Frontal cortex (tissue), 4 donors: ENCODE data around the gene TKTL1. TPM values are rescaled to one million over a fixed set of nuclear protein-coding genes. Genes with fewer than 3 reads are reported as not detected.

ENCODE experiments used
- DNase-seq, 2 donors: peaks; one replicate each; pipeline ENCODE4 v3.0.0; 2012; ENCODE audit warnings: low spot score in 2 of 2
- FAIRE-seq: peaks from 2 replicates; lab custom pipeline; 2012; peaks lifted over from hg19 to GRCh38; lab: Jason Lieb, UNC
- total RNA-seq: library from RNA; depleted of rRNA; stranded (reverse); fragments of >200 nt; gene quantifications from one replicate; pipeline ENCODE4 v1.2.3, GENCODE V29; 2014
- donor health status: control.
- donor health status: control.
- donor health status: control.

The TKTL1 gene
- total RNA-seq, 1 donor from 2014 or later, result 1.6 TPM

DNA sequence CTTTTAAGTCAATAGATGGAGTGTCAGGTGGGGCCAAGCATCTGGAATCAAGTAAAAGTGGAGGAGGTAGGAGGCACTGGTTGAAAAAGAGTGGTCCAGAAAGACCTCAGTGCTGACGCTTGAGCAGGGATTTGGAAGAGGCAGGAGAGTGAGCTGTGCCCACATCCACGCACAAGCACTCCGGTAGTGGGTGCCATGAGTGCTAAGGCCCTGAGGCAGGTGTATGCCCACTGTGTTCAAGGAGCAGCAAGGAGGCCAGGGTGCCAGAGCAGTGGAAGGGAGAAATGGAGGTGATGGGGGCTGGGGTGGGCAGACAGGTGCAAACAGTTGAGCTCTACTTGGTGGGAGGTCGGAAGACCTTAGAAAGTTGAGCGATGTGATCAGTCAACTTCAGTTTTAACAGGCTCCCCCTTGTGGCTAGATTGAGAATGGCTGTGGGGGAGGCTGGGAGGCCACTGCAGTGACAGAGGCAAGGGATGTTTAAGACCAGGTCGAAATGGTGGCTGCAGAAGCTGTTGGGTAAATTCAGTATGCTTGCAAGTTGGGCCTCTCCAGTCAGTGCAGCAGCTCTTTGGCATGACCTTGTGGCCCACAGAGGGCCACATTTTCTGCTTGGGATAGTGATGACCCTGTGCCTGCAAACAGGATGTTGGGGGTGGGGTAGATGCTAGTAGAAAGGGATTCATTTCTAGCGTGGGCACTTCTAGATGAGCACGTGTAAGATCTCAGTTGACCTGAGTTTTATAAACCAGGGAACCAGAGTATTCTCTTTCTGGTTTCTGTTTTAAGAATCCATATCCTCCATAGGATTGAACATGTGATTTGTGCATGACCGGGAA, 12.7 kb downstream of the TKTL1 start:
- FAIRE-seq (no peak), DNase-seq (peak in 1 of 2 donors; percentile 30)

GRCh38 chrX:154309041-154309775, 13.6 kb downstream of the TKTL1 start:
- FAIRE-seq, result no peak
- DNase-seq, result no peak

DNA sequence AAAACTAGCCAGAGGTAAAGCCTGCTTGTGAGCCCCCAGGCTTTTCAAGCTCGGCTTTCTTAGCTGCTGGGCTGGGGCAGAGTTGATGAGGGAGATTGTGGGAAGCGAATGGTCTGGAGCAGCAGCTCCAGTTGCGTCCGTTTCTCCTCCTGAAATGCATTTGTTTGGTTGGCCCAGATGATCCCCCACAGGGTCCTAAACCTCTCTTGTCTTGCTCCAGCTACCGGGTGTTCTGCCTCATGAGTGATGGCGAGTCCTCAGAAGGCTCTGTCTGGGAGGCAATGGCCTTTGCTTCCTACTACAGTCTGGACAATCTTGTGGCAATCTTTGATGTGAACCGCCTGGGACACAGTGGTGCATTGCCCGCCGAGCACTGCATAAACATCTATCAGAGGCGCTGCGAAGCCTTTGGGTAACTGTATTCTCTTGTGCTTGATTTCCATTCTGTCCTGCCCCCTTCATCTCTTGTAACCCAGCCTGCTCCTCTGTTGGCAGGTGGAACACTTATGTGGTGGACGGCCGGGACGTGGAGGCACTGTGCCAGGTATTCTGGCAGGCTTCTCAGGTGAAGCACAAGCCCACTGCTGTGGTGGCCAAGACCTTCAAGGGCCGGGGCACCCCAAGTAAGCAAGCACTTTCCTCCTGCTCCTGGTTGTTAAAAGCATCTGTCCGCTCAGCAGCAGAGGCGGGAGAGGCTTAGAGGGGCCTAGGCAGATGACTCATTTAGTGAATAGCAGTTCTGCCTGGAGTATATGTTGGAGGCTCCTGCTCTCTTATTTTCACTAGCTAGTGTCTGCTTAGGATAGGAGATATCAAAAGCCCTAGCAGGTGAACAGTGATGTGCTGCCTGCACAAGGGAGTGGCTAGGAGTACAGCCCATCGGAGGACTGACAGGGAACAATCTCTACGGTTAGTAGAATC, 15.3 kb downstream of the TKTL1 start:
- no peak for FAIRE-seq
- no peak for DNase-seq

DNA sequence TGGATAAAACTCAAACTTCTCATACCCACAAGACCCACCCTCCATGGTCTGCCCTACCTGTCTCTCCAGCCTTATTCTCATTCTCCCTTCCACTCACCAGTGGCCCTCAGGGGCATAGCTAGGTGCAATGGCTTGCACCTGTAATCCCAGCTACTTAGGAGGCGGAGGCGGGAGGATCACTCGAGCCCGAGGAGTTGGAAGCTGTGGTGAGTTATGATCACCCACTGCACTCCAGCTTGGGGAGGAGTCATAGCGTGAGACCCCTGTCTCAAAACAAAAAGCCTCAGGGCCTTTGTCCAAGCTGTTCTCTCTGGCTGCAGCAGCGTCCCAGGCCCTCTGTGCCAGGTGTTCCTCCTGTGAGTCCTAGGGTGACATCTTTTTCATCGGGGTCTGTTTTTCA, 16.5 kb downstream of the TKTL1 start:
- DNase-seq (no peak), FAIRE-seq (no peak)

- no peak for FAIRE-seq
These were observed 17.6 kb downstream of the TKTL1 start for GRCh38 chrX:154313147-154313546.

GRCh38 chrX:154315416-154315815, 19.8 kb downstream of the TKTL1 start:
- no peak for DNase-seq
- FAIRE-seq, result no peak

More at GRCh38 chrX:154313147-154313546, 17.6 kb downstream of the TKTL1 start:
- no peak for DNase-seq

DNA sequence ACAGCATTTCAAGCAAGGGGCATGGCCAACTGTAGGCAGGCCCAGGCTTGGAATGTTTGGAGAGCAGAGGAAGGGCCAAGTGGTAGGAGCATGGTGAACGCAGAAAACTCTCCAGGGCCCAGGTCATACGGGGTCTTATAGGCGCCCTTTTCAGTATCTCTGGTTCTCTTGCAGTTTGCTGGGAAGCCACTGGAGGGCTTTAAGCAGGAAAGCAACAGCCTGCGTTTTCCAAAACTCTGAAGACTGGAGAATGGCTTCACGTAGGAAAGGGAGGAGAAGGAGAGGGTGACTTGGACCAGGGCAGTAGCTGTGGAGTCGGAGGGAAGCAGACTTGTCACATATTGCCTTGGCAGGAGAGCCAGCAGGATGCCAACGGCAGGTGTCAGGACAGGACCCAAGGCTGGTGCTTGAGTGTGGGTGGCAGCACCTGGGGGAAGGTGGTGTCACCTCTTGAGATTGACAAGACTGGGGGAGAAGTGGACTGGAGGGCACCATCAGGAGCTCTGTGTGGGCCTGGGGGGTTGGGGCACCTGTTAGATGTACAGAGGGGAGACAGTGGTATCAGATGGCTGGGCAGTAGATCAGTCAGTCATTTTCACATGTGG, 21.9 kb downstream of the TKTL1 start:
- peak in 1 of 2 donors; percentile 17 for DNase-seq
- no peak for FAIRE-seq

DNA sequence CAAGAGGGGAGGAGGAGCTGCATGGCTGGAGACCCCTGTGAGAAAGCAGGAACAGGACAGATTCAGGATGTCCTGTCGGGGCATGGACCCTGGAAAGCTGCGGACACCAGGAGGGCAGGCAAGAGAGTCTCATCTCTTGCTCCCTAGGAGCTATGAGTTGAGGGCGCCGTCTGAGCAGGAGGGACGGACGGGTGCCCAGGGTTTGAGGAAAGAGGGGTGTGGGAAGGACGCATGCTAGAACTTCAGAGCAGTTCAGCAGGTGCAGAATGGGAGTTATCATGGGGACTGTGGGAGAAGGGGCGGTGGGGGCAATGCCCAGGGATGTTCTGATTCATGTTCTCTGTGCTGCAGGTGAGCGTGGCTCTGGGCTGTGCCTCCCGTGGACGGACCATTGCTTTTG, 24.8 kb downstream of the TKTL1 start:
- no peak for DNase-seq

DNA sequence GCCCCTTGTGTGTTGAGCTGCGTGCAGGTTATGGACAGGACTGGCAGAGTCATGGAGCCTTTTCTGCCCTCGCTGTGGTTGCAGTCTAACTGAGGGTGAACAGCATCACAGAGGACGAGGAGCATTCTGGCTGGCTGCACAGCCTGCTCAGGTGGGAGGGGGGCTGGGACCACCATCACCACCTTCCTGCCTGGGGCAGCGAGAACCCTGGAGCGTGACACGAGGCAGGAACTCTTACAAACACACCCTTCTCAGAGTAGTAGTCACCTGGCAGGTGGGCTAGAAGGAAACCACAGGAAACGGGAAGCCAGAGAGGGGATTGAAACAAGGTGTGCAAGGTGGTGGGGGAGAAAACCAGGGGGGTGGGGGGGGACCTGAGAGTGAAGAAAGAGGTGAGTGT, 25.6 kb downstream of the TKTL1 start:
- DNase-seq (no peak), FAIRE-seq (no peak)

More for the DNA sequence above, 24.8 kb downstream of the TKTL1 start:
- no peak for FAIRE-seq

DNA sequence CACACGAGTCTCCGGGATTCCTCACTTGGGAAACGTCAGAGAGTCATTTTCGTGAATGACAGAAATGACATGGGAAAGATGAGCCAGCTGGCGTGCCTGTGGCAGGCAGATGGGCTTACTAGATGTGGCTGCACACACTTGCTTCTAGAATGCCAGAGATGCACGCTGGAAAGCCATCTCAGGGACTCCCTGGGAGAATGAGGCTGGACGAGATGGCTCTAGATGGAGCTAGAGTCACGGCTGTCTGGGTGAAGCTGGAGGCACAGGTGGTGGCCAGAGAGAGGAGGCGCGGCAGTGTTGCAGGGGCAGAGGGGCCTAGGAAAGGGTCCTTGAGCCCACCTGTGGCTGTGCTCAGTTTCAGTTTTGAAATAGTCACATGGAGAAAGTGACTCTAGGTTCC, 26.0 kb downstream of the TKTL1 start:
- DNase-seq (no peak), FAIRE-seq (no peak)

DNA sequence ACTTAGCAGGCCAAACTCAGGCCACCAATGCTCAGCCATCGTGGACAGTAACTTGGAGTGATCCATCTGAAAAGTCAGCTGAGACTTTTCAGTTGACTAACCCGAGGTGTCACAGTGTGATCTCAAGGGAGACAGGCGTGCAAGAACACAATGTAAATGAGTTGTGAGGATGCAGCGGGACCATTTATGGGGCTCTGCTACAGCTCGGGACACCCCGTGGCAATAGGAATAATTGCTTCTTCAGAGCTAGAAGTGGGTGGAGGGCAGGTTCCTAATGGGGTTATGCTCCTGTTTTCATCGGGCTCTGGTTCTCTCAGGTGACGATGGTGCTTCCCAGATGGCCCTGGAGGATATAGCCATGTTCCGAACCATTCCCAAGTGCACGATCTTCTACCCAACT, 27.3 kb downstream of the TKTL1 start:
- no peak for DNase-seq
- no peak for FAIRE-seq

DNA sequence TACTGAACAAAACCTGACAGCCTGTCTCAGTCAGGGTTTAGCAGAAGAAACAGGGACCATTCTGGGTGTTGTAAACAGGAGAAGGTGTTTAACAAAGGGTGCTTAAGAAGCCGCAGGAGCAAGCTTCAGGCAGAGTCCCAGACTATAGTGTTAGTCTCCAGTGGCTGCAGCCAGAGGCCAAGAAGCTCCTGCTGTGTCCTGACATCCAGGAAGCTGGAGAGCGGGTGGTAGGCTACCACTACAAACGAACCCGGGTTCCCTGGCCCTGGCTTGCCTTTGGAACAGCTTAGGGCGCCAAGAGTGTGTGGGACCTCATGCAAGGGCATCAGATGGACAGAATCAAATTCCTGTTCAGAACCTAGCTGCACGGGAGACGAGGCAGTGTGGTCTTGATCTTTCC, 27.9 kb downstream of the TKTL1 start:
- DNase-seq (no peak), FAIRE-seq (no peak)

GRCh38 chrX:154325541-154325940, 29.9 kb downstream of the TKTL1 start:
- DNase-seq (no peak), FAIRE-seq (no peak)

- FAIRE-seq (no peak), DNase-seq (no peak)
These were observed 31.6 kb downstream of the TKTL1 start for GRCh38 chrX:154327038-154327820.

DNA sequence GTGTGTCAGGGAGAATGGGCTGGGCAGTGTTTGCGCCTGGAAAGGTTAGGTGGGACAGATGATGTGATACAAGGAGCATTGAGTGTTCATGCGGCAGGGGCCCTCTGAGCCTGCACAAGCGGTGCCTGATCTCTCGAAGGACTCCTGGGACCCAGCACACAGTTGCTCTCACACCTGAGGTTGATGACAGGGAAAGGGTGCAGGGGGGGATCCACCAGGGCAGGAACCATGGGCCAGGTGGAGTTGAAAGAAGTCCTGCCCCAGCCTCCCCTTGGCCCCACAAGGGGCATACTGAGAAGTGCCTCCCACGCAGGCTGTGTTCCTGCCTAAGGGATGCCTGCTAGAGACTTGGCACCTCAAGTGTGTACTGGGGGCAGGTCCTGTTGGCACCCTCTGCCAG, 33.1 kb downstream of the TKTL1 start:
- FAIRE-seq (no peak), DNase-seq (no peak)

GRCh38 chrX:154329294-154329693, 33.7 kb downstream of the TKTL1 start:
- FAIRE-seq (no peak), DNase-seq (no peak)

DNA sequence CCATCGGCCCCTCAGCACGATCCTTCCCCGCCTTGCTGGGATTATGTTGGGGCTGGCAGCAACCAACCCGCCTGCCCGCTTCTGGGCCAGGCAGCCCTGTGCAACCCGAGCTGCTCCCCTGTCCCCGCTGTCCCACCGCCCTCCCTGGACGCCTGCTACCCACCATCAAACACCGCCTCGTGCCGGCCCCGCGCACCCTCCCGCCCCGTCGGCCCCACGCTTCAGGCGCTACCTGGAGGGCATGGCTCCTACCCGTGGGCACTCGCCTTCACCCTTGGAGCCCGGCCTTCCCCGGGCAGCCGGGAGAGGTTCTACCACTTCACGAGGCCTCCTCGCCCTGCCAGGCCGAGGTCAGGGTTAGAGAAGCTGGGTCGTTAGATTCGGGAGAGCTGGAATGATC, 37.0 kb downstream of the TKTL1 start:
- DNase-seq, result no peak
- FAIRE-seq, result no peak

GRCh38 chrX:154333116-154333515, 37.5 kb downstream of the TKTL1 start:
- no peak for FAIRE-seq
- no peak for DNase-seq

GRCh38 chrX:154333837-154334271, 38.3 kb downstream of the TKTL1 start:
- FAIRE-seq, result no peak
- no peak for DNase-seq
